WI38 (cell line): ENCODE data around the gene ARAP3.

Experiments
- H3K4me3 ChIP-seq: 2 replicates; pipeline ENCODE4 v1.5.1; 2011; ENCODE audit warnings: low read depth, mild to moderate bottlenecking, control low read depth, low read length
- TF ChIP-seq, protein P1 (sequence below): IDR thresholded peaks from 2 replicates; pipeline ENCODE4 v1.5.1; 2012; ENCODE audit warnings: low read depth, mild to moderate bottlenecking, control low read depth, low read length

The ARAP3 gene

DNA sequence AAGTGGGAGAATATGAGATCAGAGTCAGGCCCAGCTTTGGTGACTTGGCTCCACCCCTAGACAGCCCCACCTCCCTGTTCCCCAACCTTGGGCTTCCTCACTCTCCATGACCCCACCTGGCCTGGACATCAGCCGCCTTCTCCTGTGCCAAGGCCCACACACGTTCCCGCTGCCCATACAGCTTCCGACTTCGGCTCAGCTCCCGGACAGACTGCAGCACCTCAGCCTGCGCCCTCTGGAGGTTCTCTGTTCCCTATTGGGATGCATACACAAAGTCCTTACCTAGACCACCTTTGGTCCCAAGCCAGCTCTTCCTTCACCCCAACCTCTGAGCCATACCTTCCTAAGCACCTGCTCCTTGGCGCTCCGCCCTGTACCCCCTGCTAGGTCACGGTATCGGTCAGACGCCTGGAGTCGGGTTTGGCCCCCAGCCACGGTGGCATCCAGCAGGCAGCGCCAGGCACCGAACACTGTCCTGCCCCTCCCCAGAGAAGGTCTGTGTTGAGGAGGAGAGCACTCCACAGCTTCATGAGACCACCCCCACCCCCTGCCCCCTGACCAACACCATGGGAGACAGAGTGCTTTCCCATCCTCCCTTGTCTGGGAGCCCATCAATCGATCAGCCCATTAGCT is 32.9 kb downstream of the ARAP3 start:
- H3K4me3 ChIP-seq = no peak overlapping the region
- TF ChIP-seq, protein P1, sequence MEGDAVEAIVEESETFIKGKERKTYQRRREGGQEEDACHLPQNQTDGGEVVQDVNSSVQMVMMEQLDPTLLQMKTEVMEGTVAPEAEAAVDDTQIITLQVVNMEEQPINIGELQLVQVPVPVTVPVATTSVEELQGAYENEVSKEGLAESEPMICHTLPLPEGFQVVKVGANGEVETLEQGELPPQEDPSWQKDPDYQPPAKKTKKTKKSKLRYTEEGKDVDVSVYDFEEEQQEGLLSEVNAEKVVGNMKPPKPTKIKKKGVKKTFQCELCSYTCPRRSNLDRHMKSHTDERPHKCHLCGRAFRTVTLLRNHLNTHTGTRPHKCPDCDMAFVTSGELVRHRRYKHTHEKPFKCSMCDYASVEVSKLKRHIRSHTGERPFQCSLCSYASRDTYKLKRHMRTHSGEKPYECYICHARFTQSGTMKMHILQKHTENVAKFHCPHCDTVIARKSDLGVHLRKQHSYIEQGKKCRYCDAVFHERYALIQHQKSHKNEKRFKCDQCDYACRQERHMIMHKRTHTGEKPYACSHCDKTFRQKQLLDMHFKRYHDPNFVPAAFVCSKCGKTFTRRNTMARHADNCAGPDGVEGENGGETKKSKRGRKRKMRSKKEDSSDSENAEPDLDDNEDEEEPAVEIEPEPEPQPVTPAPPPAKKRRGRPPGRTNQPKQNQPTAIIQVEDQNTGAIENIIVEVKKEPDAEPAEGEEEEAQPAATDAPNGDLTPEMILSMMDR = no peak

DNA sequence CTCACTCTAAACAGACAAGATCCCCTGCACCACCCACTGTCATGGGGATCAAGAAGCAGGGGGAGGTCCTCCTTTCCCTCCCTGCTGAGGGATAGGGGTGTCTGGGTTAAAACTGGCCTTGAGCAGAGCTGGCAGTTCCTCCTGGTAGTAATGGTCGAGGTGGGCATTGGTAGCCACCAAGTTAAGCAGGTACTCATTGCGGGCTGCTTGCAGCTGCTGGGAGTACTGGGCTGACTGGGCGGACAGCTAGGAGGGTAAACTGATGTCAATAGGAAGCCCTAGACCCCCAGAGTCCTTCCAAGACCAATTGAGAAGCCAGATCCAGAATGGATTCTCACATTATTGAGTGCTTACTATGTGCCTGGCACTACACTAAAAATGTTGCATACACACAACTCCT is 34.2 kb downstream of the ARAP3 start:
- H3K4me3 ChIP-seq = no peak overlapping the region
- TF ChIP-seq, protein P1 = no peak

DNA sequence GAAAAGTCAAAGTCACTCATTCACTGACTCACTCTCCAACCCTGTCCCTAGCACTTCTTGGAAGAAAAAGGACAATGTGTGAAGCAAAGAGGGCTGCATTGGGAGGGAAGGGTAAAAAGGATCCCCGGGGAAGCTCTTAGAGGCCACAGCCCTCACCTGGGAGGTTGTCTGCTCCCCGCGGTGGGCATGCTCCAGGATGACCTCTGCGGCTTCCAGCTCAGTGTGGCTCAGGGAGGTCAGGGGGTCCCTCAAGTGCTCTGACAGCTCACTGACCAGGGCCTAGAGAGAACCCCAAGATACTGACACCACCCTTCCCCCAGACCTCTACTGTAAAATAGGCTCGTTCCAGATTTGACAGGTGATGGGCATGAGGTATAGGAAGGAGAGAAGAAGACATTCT is 34.8 kb downstream of the ARAP3 start:
- TF ChIP-seq, protein P1 = no peak
- no peak overlapping the region for H3K4me3 ChIP-seq

DNA sequence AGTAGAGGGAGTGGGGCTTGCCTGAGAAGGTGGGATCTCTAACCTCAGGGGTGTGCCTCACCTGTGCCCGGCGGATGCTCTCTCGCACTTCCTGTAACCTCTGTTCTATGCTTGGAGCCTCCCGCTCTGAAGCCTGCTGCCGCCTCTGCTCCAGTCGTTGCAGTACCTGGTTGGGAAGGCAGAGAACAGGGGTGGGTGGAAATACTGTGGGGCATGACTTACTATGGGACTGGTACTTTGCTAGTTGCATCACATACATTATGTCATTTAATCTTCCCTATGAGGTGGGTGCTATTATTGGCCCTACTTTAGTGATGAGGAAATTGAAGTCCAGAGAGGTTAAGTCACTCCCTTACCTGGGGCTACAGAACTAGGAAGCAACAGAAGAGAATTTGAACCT is 36.0 kb downstream of the ARAP3 start:
- H3K4me3 ChIP-seq = no peak overlapping the region
- TF ChIP-seq, protein P1 = no peak

DNA sequence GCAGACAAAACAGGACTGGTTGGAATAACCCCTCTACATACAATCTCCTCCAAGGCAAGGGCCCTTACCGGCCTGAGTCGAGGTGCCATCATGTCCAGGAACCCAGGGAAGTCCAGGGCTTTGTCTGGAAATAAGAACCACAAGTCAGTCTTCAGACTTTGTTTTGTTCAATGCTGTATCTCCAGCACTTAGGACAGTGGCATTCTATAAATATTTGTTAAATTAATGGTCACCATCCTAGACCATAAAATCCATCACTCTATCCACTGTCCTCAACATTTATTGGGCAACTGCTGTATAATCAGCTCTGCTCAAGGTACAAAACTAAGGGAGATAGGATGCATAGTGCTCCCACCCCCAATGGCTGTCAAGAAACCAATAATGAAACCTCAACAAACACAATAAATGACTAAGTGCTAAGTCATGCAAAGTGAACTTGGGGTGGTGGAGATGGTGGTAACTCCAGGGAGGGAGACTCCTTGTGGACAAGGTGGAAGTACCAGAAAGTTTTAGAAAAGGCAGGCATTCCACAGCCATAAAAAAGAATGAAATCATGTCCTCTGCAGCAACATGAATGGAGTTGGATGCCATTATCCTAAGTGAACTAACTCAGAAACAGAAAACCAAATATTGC is 40.3 kb downstream of the ARAP3 start:
- TF ChIP-seq, protein P1 = no peak
- no peak overlapping the region for H3K4me3 ChIP-seq

DNA sequence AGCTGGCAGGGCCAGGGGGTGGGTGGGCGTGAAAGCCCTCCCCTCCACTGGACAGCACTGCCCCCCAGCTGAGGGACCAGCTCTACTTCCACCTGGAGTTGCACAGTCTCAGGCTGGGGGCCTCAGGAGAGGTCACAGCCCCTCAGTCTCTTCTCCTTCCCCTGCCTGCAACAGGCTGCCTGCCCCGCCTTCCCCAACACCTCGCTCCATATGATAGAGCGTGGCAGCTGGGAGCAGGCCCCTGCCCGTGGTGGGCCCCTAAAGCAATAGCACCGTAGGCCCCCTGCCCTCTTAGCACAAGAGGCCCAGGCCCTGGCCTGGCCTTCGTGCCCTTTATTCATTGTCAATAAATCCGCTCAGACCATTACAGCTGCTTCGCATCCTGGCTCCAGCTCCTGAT is 41.3 kb downstream of the ARAP3 start:
- H3K4me3 ChIP-seq = no peak overlapping the region
- TF ChIP-seq, protein P1 = no peak

DNA sequence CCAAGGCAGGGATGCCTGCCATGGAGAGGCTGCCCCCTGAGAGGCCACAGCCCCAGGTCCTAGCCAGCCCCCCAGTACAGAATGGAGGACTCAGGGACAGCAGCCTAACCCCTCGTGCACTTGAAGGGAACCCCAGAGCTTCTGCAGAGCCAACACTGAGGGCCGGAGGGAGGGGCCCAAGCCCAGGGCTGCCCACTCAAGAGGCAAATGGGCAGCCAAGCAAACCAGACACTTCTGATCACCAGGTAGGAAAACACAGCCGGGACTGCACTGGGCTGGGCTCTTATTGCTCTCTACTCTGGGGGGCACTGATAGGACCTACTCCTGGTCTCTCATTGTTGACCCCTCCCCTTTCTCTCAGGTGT is 42.0 kb downstream of the ARAP3 start:
- TF ChIP-seq, protein P1 = no peak

More for the DNA sequence above, 42.0 kb downstream of the ARAP3 start:
- H3K4me3 ChIP-seq = no peak overlapping the region
